Measurements from ENCODE around the gene HMCN1. TPM values are rescaled to one million over a fixed set of nuclear protein-coding genes. Genes with fewer than 3 reads are reported as not detected.

HMCN1 gene
- total and polyA plus RNA-seq, 11 donors, result 2.1 to 14.1 (median 5.6) TPM

GRCh38 chr1:185973645-185974044 lies 239.5 kb downstream of the HMCN1 start:
- Histone ChIP-seq H3K36me3 (peaks cover 0 to 9% (median 0%) of the 10 kb centered on the region in 9 donors), H3K9me3 (no peaks in the 10 kb centered on the region), H3K27me3 (no peaks in the 10 kb centered on the region), H3K27ac (no peak overlapping the region), H3K4me3 (no peak overlapping the region), H3K4me1 (peaks cover 0 to 25% (median 4%) of the 10 kb centered on the region in 12 donors)
- ATAC-seq, result no peak
- no peak for TF ChIP-seq POLR2A (IDR thresholded peaks at IDR 0.05)
- TF ChIP-seq CTCF (IDR thresholded peaks at IDR 0.05), result no peak
- DNase-seq, result no peak
- intact Hi-C loops (cut with DNase I), result no loop called here
- 78 to 94% (median 94%) methylated on average over 1 of the region's 1 CpG for WGBS, 4 donors

- Histone ChIP-seq H3K27me3 (no peaks in the 10 kb centered on the region), H3K4me3 (no peak overlapping the region), H3K36me3 (peaks cover 0 to 9% (median 0%) of the 10 kb centered on the region in 9 donors), H3K4me1 (peaks cover 0 to 17% (median 2%) of the 10 kb centered on the region in 12 donors), H3K9me3 (no peaks in the 10 kb centered on the region), H3K27ac (peak overlapping the region in 2 of 12 donors; percentile 23 to 28)
- intact Hi-C loops (cut with DNase I), result no loop called here
- DNase-seq (no peak), ATAC-seq (no peak)
- WGBS, 4 donors, result 75 to 84% (median 79%) methylated on average over 3 of the region's 3 CpGs
- no peak for TF ChIP-seq CTCF (IDR thresholded peaks at IDR 0.05)
- TF ChIP-seq POLR2A (IDR thresholded peaks at IDR 0.05), result no peak
Observed at GRCh38 chr1:185974367-185975170, 240.4 kb downstream of the HMCN1 start.

- no peak for TF ChIP-seq CTCF (IDR thresholded peaks at IDR 0.05)
- no peak for TF ChIP-seq POLR2A (IDR thresholded peaks at IDR 0.05)
- no peak overlapping the region for H3K4me3 ChIP-seq
- no peaks in the 10 kb centered on the region for H3K9me3 ChIP-seq
- 93 to 100% (median 95%) methylated on average over 1 of the region's 1 CpG for WGBS, 4 donors
- intact Hi-C loops (cut with DNase I), result loop anchor here in 3 of 10 donors (10.0 kb wide), 3 partner anchors 46 to 166 kb away; no protein-coding TSS in a partner anchor
- no peaks in the 10 kb centered on the region for H3K27me3 ChIP-seq
- ATAC-seq (no peak), DNase-seq (no peak)
- peaks cover 0 to 6% (median 0%) of the 10 kb centered on the region in 9 donors for H3K36me3 ChIP-seq
- peaks cover 0 to 20% (median 9%) of the 10 kb centered on the region in 12 donors for H3K4me1 ChIP-seq
- no peak overlapping the region for H3K27ac ChIP-seq
Observed at GRCh38 chr1:185980891-185981290, 246.7 kb downstream of the HMCN1 start.

- TF ChIP-seq POLR2A (IDR thresholded peaks at IDR 0.05) (no peak), CTCF (IDR thresholded peaks at IDR 0.05) (no peak)
- DNase-seq, result peak in 1 of 5 donors; percentile 11
- Histone ChIP-seq H3K4me3 (no peak overlapping the region), H3K4me1 (peaks cover 0 to 20% (median 9%) of the 10 kb centered on the region in 12 donors), H3K9me3 (no peaks in the 10 kb centered on the region), H3K27me3 (no peaks in the 10 kb centered on the region), H3K27ac (peak overlapping the region in 11 of 12 donors; percentile 6 to 74 (median 23)), H3K36me3 (peaks cover 0 to 5% (median 0%) of the 10 kb centered on the region in 9 donors)
- peak; percentile 69 to 92 (median 87) for ATAC-seq
- 53 to 70% (median 62%) methylated on average over 4 of the region's 4 CpGs for WGBS, 4 donors
- intact Hi-C loops (cut with DNase I), result loop anchor here in 3 of 10 donors (2.0 to 10.0 kb wide), 4 partner anchors 25 to 169 kb away; no protein-coding TSS in a partner anchor
Observed at GRCh38 chr1:185984113-185984836, 250.1 kb downstream of the HMCN1 start.

Measured in heart left ventricle (tissue), 16 donors.